ENCODE results near the gene SDCBP2. TPM values are rescaled to one million over a fixed set of nuclear protein-coding genes. Genes with fewer than 3 reads are reported as not detected.
A peak's percentile ranks its signal among the peaks of the same experiment; 100 is the strongest.

Gene SDCBP2
- polyA plus RNA-seq, 2 of the 4 experiments (the other 2 are of a cell fraction) = 0.35 to 0.58 TPM

GRCh38 chr20:1282966-1283365 lies 46.0 kb downstream of the SDCBP2 start:
- ChIA-PET CTCF (interaction anchor here (0.7 to 2.3 kb wide), 6 partner anchors 8 to 41 kb away, joined by 3 to 6 read pairs (median 4); no protein-coding TSS in a partner anchor), POLR2A (no interaction called here)
- no peak for DNase-seq (ENCODE audit: low read depth in 1 of 2, low spot score in 1 of 2)
- H3K4me2 ChIP-seq = no peak overlapping the region
- 64% methylated on average over 3 of the region's 3 CpGs for WGBS (ENCODE audit: missing lambda C conversion rate)
- no peak for FAIRE-seq
- no peaks in the 10 kb centered on the region for H3K4me1 ChIP-seq
- H3K4me3 ChIP-seq = no peak overlapping the region
- TF ChIP-seq BHLHE40 (IDR thresholded peaks at IDR 0.05; ENCODE audit: low read depth, low read length) (no peak), NPAS2 (CRISPR knock-in tag; IDR thresholded peaks at IDR 0.05; ENCODE audit: borderline replicate concordance) (no peak), ZC3H11A (IDR thresholded peaks at IDR 0.05) (no peak), HEYL (CRISPR knock-in tag; IDR thresholded peaks at IDR 0.05) (no peak), RAD21 (conservative IDR thresholded peaks at IDR 0.05 in 1 of 2, IDR thresholded peaks at IDR 0.05 in 1 of 2) (no peak), ATOH8 (CRISPR knock-in tag; IDR thresholded peaks at IDR 0.05; ENCODE audit: low read depth) (no peak), CBX2 (IDR thresholded peaks at IDR 0.05; ENCODE audit: borderline replicate concordance, low read depth) (no peak), CEBPB (IDR thresholded peaks at IDR 0.05) (no peak), HDAC2 (IDR thresholded peaks at IDR 0.05) (no peak), RNF2 (IDR thresholded peaks at IDR 0.05; ENCODE audit: borderline replicate concordance, low read depth) (no peak), ZNF302 (CRISPR knock-in tag; IDR thresholded peaks at IDR 0.05) (no peak), POLR2A (IDR thresholded peaks at IDR 0.05; ENCODE audit: low read length) (no peak), RCOR1 (IDR thresholded peaks at IDR 0.05; ENCODE audit: low read depth, low read length) (no peak), ESRRA (IDR thresholded peaks at IDR 0.05; ENCODE audit: borderline replicate concordance, low read length) (no peak), SMC3 (IDR thresholded peaks at IDR 0.05) (no peak), CHD2 (IDR thresholded peaks at IDR 0.05; ENCODE audit: low read length, partially characterized antibody) (no peak)
- TF ChIP-seq, protein P1, sequence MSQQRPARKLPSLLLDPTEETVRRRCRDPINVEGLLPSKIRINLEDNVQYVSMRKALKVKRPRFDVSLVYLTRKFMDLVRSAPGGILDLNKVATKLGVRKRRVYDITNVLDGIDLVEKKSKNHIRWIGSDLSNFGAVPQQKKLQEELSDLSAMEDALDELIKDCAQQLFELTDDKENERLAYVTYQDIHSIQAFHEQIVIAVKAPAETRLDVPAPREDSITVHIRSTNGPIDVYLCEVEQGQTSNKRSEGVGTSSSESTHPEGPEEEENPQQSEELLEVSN (IDR thresholded peaks at IDR 0.05; ENCODE audit: borderline replicate concordance, low read depth) = no peak
- TF ChIP-seq, protein P2, sequence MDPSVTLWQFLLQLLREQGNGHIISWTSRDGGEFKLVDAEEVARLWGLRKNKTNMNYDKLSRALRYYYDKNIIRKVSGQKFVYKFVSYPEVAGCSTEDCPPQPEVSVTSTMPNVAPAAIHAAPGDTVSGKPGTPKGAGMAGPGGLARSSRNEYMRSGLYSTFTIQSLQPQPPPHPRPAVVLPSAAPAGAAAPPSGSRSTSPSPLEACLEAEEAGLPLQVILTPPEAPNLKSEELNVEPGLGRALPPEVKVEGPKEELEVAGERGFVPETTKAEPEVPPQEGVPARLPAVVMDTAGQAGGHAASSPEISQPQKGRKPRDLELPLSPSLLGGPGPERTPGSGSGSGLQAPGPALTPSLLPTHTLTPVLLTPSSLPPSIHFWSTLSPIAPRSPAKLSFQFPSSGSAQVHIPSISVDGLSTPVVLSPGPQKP (IDR thresholded peaks at IDR 0.05; ENCODE audit: low read depth, low read length) = no peak
- TF ChIP-seq, protein P3, sequence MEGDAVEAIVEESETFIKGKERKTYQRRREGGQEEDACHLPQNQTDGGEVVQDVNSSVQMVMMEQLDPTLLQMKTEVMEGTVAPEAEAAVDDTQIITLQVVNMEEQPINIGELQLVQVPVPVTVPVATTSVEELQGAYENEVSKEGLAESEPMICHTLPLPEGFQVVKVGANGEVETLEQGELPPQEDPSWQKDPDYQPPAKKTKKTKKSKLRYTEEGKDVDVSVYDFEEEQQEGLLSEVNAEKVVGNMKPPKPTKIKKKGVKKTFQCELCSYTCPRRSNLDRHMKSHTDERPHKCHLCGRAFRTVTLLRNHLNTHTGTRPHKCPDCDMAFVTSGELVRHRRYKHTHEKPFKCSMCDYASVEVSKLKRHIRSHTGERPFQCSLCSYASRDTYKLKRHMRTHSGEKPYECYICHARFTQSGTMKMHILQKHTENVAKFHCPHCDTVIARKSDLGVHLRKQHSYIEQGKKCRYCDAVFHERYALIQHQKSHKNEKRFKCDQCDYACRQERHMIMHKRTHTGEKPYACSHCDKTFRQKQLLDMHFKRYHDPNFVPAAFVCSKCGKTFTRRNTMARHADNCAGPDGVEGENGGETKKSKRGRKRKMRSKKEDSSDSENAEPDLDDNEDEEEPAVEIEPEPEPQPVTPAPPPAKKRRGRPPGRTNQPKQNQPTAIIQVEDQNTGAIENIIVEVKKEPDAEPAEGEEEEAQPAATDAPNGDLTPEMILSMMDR (IDR thresholded peaks at IDR 0.05) = no peak
- TF ChIP-seq, protein P4, sequence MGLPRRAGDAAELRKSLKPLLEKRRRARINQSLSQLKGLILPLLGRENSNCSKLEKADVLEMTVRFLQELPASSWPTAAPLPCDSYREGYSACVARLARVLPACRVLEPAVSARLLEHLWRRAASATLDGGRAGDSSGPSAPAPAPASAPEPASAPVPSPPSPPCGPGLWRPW (IDR thresholded peaks at IDR 0.05) = no peak
- H3K9me3 ChIP-seq = no peaks in the 10 kb centered on the region
- no peak for ATAC-seq
- no peak overlapping the region for H3K27ac ChIP-seq

DNA sequence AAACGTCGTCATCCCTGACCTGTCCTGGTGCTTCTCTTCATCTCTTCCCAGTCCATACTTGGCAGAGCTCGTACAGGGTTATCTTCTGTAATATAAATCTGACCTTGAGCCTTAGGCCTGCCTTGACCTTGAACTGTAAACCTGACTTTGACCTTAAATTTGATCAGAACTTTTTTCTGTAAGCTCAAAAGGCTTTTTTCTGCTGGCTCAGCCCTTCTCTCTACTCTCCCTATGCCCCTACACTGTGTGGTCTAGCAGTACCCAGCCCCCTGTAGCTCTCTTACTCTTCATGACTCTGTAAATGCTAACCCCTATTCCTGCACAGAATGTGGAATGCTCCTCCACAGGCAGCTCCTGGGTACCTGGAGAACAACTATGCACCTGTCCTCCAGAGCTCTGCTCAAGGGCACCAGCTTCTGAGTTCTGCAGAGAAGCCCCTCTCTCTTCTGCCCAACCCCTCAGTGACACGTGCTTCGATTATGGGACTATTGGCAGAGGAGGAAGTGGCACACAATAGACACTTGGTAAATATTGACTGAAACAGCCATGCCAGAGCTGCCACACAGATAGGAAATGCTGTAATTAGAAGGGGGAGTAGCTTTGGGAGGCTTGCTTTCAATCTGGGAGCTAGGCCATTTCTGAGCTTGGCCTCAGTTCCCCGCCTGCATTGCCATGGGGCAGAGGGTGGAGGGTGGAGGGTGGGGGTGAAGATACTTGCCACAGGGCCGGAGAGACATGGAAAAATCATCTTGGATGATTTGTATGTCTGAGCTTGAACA lies 47.5 kb downstream of the SDCBP2 start:
- Histone ChIP-seq H3K9me3 (no peaks in the 10 kb centered on the region), H3K4me3 (no peak overlapping the region), H3K4me2 (no peak overlapping the region), H3K4me1 (no peaks in the 10 kb centered on the region), H3K27ac (no peak overlapping the region)
- ChIA-PET POLR2A (no interaction called here), CTCF (interaction anchor here (0.5 to 2.6 kb wide), 6 partner anchors 9 to 156 kb away, joined by 3 to 6 read pairs (median 4); no protein-coding TSS in a partner anchor)
- TF ChIP-seq ZC3H11A (IDR thresholded peaks at IDR 0.05) = no peak
- no peak for TF ChIP-seq RFX5 (IDR thresholded peaks at IDR 0.05)
- TF ChIP-seq, protein P3 (IDR thresholded peaks at IDR 0.05) = no peak
- TF ChIP-seq MYC (IDR thresholded peaks at IDR 0.05; ENCODE audit: borderline replicate concordance, low read length) = no peak
- no peak for TF ChIP-seq RNF2 (IDR thresholded peaks at IDR 0.05; ENCODE audit: borderline replicate concordance, low read depth)
- TF ChIP-seq FOSL2 (IDR thresholded peaks at IDR 0.05) = no peak
- TF ChIP-seq FOSL2 (CRISPR knock-in tag; IDR thresholded peaks at IDR 0.05) = no peak
- TF ChIP-seq MAFK (IDR thresholded peaks at IDR 0.05; ENCODE audit: partially characterized antibody) = peak; percentile 28
- no peak for TF ChIP-seq PHF8 (IDR thresholded peaks at IDR 0.05; ENCODE audit: borderline replicate concordance, low read depth)
- ATAC-seq (no peak), DNase-seq (ENCODE audit: low read depth in 1 of 2, low spot score in 1 of 2) (no peak), FAIRE-seq (peak; percentile 51)
- WGBS (ENCODE audit: missing lambda C conversion rate) = 83% methylated on average over 7 of the region's 7 CpGs
